ENCODE results near the gene FRMPD4. TPM values are rescaled to one million over a fixed set of nuclear protein-coding genes. Genes with fewer than 3 reads are reported as not detected.

FRMPD4 gene
- total RNA-seq, 1 experiment from 2014 or later, result 0.24 TPM

- H3K18ac ChIP-seq (ENCODE audit: insufficient read length, low read depth, low read length), result no peak overlapping the region
- H2AK5ac ChIP-seq (ENCODE audit: insufficient read length, low read length), result no peak overlapping the region
- no peaks in the 10 kb centered on the region for H3K4me1 ChIP-seq (ENCODE audit: insufficient read depth, low read length)
- no peak overlapping the region for H4K5ac ChIP-seq (ENCODE audit: insufficient read length, low read depth, low read length)
- no peak overlapping the region for H3K9ac ChIP-seq (ENCODE audit: extremely low read depth, insufficient read length, low read length)
- Mint-ChIP-seq H3K4me1 (peaks cover 2 to 4% of the 10 kb centered on the region in 2 experiments; a peak in 2 of 4 replicates), H3K4me3 (no peak overlapping the region), H3K27me3 (ENCODE audit: low read depth) (peaks cover 1% of the 10 kb centered on the region; the same call in 1 of the 2 replicates), H3K27ac (no peak overlapping the region), H3K36me3 (ENCODE audit: insufficient read depth in 1 of 3, low read depth in 3 of 3) (no peaks in the 10 kb centered on the region; a peak in 2 of 7 replicates), H3K9me3 (peaks cover 63 to 67% of the 10 kb centered on the region in 2 experiments)
- H3K27ac ChIP-seq (ENCODE audit: insufficient read length, low read depth, low read length), result no peak overlapping the region
- H3K14ac ChIP-seq (ENCODE audit: insufficient read depth, low read length), result no peak overlapping the region
- H4K91ac ChIP-seq (ENCODE audit: insufficient read length, low read depth, low read length), result no peak overlapping the region
- H2BK120ac ChIP-seq (ENCODE audit: low read depth, low read length, poor library complexity, severe bottlenecking), result no peak overlapping the region
- no peaks in the 10 kb centered on the region; the same call in 1 of the 2 replicates for H3K27me3 ChIP-seq (ENCODE audit: insufficient read depth, low read length)
- H2BK15ac ChIP-seq (ENCODE audit: low read depth, low read length), result no peak overlapping the region
- DNase-seq, result no peak
- no CpG with 5 or more reads among the region's 2 CpGs for WGBS (ENCODE audit: extremely low coverage, insufficient read length, low lambda C conversion rate)
- no peak overlapping the region for H2AFZ ChIP-seq (ENCODE audit: low read length)
- no peaks in the 10 kb centered on the region for H3K9me3 ChIP-seq (ENCODE audit: control insufficient read depth, low read depth, low read length)
- H4K20me1 ChIP-seq (ENCODE audit: control insufficient read depth, insufficient read depth, insufficient read length), result no peaks in the 10 kb centered on the region
- no peak overlapping the region for H3K56ac ChIP-seq (ENCODE audit: insufficient read length, low read depth, low read length)
- H3K4me2 ChIP-seq (ENCODE audit: insufficient read depth, insufficient read length, low read length), result no peak overlapping the region
- no peak overlapping the region for H2BK5ac ChIP-seq (ENCODE audit: insufficient read length, low read length)
- no peak overlapping the region for H3K23ac ChIP-seq (ENCODE audit: insufficient read length, low read depth, low read length)
- H3K79me1 ChIP-seq (ENCODE audit: insufficient read depth, low read depth, low read length, poor library complexity, severe bottlenecking), result no peaks in the 10 kb centered on the region
- no peaks in the 10 kb centered on the region for H3K79me2 ChIP-seq (ENCODE audit: insufficient read depth, low read length)
- no peak overlapping the region for H3T11ph ChIP-seq (ENCODE audit: low read length)
- no peak overlapping the region for H4K8ac ChIP-seq (replicated peaks; ENCODE audit: insufficient read length, low read depth, low read length)
- TF ChIP-seq CTCF (conservative IDR thresholded peaks at IDR 0.05), result no peak
- no peaks in the 10 kb centered on the region for H3K23me2 ChIP-seq (ENCODE audit: insufficient read length, low read depth, low read length, poor library complexity, severe bottlenecking)
- H2BK12ac ChIP-seq (ENCODE audit: insufficient read length, low read depth, low read length), result no peak overlapping the region
- no peak overlapping the region for H2BK20ac ChIP-seq (ENCODE audit: low read depth, low read length, poor library complexity, severe bottlenecking)
- no peak overlapping the region for H3K4ac ChIP-seq (ENCODE audit: low read depth, low read length)
Measured at GRCh38 chrX:12460929-12461328, 322.7 kb downstream of the FRMPD4 start.

All from H9 (cell line).